Measurements from ENCODE around the gene ABO.
"Not testable (repeated sequence)": the region's sequence is repeated elsewhere in the genome, so short reads cannot be mapped to it uniquely, and the experiment has no call there.

ABO gene

GRCh38 chr9:133238851-133239532 is 36.0 kb downstream of the ABO start:
- Histone ChIP-seq H3K79me2 (ENCODE audit: insufficient read depth, low read length) (no peaks in the 10 kb centered on the region), H3K4me3 (ENCODE audit: low read depth in 1 of 2, low read length in 2 of 2) (no peak overlapping the region)

GRCh38 chr9:133238272-133238850 is 36.6 kb downstream of the ABO start:
- H3K4me3 ChIP-seq (ENCODE audit: low read depth in 1 of 2, low read length in 2 of 2), result no peak overlapping the region
- TF ChIP-seq CTCF (IDR thresholded peaks at IDR 0.05; ENCODE audit: borderline replicate concordance, extremely low read depth, low read length, poor library complexity, severe bottlenecking), result no peak
- TF ChIP-seq EZH2 (IDR thresholded peaks at IDR 0.05; ENCODE audit: borderline replicate concordance, low read depth, low read length, severe bottlenecking), result no peak
- H3K79me2 ChIP-seq (ENCODE audit: insufficient read depth, low read length), result no peaks in the 10 kb centered on the region
- no peak overlapping the region for H3K27ac ChIP-seq (ENCODE audit: low read length)
- H3K9me3 ChIP-seq (ENCODE audit: insufficient read depth, low read length, severe bottlenecking), result no peaks in the 10 kb centered on the region
- H3K27me3 ChIP-seq (ENCODE audit: insufficient read depth, low read length, poor library complexity), result no peaks in the 10 kb centered on the region
- no peaks in the 10 kb centered on the region for H4K20me1 ChIP-seq (ENCODE audit: insufficient read depth, low read length)
- ATAC-seq (ENCODE audit: insufficient read depth, low read depth) (no peak), DNase-seq (no peak)
- no peaks in the 10 kb centered on the region for H3K4me1 ChIP-seq (ENCODE audit: insufficient read depth, low read length)
- no peak overlapping the region for H3K4me2 ChIP-seq (ENCODE audit: insufficient read depth, low read length)
- no peak overlapping the region for H3K9ac ChIP-seq (ENCODE audit: low read depth, low read length)
- no peak overlapping the region for H2AFZ ChIP-seq (ENCODE audit: low read depth, low read length)
- H3K36me3 ChIP-seq (ENCODE audit: insufficient read depth, low read length), result no peaks in the 10 kb centered on the region

More at GRCh38 chr9:133238851-133239532, 36.0 kb downstream of the ABO start:
- Histone ChIP-seq H3K36me3 (ENCODE audit: insufficient read depth, low read length) (no peaks in the 10 kb centered on the region), H3K9ac (ENCODE audit: low read depth, low read length) (no peak overlapping the region), H3K4me1 (ENCODE audit: insufficient read depth, low read length) (no peaks in the 10 kb centered on the region), H3K27ac (ENCODE audit: low read length) (no peak overlapping the region), H3K27me3 (ENCODE audit: insufficient read depth, low read length, poor library complexity) (no peaks in the 10 kb centered on the region), H2AFZ (ENCODE audit: low read depth, low read length) (no peak overlapping the region), H4K20me1 (ENCODE audit: insufficient read depth, low read length) (no peaks in the 10 kb centered on the region), H3K4me2 (ENCODE audit: insufficient read depth, low read length) (no peak overlapping the region), H3K9me3 (ENCODE audit: insufficient read depth, low read length, severe bottlenecking) (no peaks in the 10 kb centered on the region)
- ATAC-seq (ENCODE audit: insufficient read depth, low read depth) (no peak), DNase-seq (peak; percentile 19)
- TF ChIP-seq EZH2 (IDR thresholded peaks at IDR 0.05; ENCODE audit: borderline replicate concordance, low read depth, low read length, severe bottlenecking), result no peak
- peak; percentile 45 for TF ChIP-seq CTCF (IDR thresholded peaks at IDR 0.05; ENCODE audit: borderline replicate concordance, extremely low read depth, low read length, poor library complexity, severe bottlenecking)

GRCh38 chr9:133237035-133237731 is 37.8 kb downstream of the ABO start:
- Histone ChIP-seq H3K4me2 (ENCODE audit: insufficient read depth, low read length) (no peak overlapping the region), H3K36me3 (ENCODE audit: insufficient read depth, low read length) (no peaks in the 10 kb centered on the region), H3K4me3 (ENCODE audit: low read depth in 1 of 2, low read length in 2 of 2) (no peak overlapping the region), H4K20me1 (ENCODE audit: insufficient read depth, low read length) (no peaks in the 10 kb centered on the region), H3K27me3 (ENCODE audit: insufficient read depth, low read length, poor library complexity) (no peaks in the 10 kb centered on the region), H2AFZ (ENCODE audit: low read depth, low read length) (no peak overlapping the region), H3K4me1 (ENCODE audit: insufficient read depth, low read length) (no peaks in the 10 kb centered on the region), H3K9me3 (ENCODE audit: insufficient read depth, low read length, severe bottlenecking) (no peaks in the 10 kb centered on the region), H3K79me2 (ENCODE audit: insufficient read depth, low read length) (no peaks in the 10 kb centered on the region), H3K27ac (ENCODE audit: low read length) (no peak overlapping the region), H3K9ac (ENCODE audit: low read depth, low read length) (no peak overlapping the region)
- no peak for ATAC-seq (ENCODE audit: insufficient read depth, low read depth)
- TF ChIP-seq EZH2 (IDR thresholded peaks at IDR 0.05; ENCODE audit: borderline replicate concordance, low read depth, low read length, severe bottlenecking) (no peak), CTCF (IDR thresholded peaks at IDR 0.05; ENCODE audit: borderline replicate concordance, extremely low read depth, low read length, poor library complexity, severe bottlenecking) (no peak)
- no peak for DNase-seq

- H2AFZ ChIP-seq (ENCODE audit: low read depth, low read length); H3K9ac ChIP-seq (ENCODE audit: low read depth, low read length); ATAC-seq (ENCODE audit: insufficient read depth, low read depth); H4K20me1 ChIP-seq (ENCODE audit: insufficient read depth, low read length); H3K27ac ChIP-seq (ENCODE audit: low read length); H3K4me2 ChIP-seq (ENCODE audit: insufficient read depth, low read length); H3K79me2 ChIP-seq (ENCODE audit: insufficient read depth, low read length); H3K36me3 ChIP-seq (ENCODE audit: insufficient read depth, low read length); H3K9me3 ChIP-seq (ENCODE audit: insufficient read depth, low read length, severe bottlenecking); H3K27me3 ChIP-seq (ENCODE audit: insufficient read depth, low read length, poor library complexity); DNase-seq; H3K4me1 ChIP-seq (ENCODE audit: insufficient read depth, low read length); H3K4me3 ChIP-seq (ENCODE audit: low read depth in 1 of 2, low read length in 2 of 2): not testable (repeated sequence)
These were observed 38.5 kb downstream of the ABO start for GRCh38 chr9:133236291-133237034.
